PC-3 (cell line): ENCODE measurements around the gene LMCD1.

Experiments used
- EZH2phosphoT487 ChIP-seq: fragments of 300-600 bp; sonication (generic); IDR thresholded peaks from 2 replicates; pipeline ENCODE4 v1.6.1; 2018; ENCODE audit warnings: mild to moderate bottlenecking, antibody characterized with exemption, low read length, borderline replicate concordance
- TF ChIP-seq, protein P1 (sequence below): fragments of 300-600 bp; sonication (generic); conservative IDR thresholded peaks from 2 replicates; pipeline ENCODE4 v1.5.1; 2017; ENCODE audit warnings: antibody characterized with exemption, low read depth, mild to moderate bottlenecking, low read length

DNA sequence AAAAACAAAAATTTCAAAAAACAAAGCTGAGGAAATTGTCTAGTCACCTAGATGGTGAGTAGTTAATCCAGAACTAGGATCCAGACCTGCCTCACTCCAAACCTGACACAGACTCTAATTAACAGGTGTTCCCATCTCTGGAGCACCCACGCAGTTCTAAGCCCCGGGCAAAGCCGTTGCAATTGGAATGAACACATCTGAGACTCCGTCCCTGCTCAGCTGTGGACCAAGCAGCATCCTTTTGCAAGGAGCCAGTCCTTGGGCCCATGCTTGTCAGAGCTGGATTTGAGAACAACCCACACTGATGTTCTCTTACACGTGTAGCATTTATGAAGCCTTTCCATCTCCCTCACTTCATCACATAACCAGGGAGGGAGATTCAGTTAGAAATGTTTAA is 54.8 kb downstream of the LMCD1 start:
- TF ChIP-seq, protein P1, sequence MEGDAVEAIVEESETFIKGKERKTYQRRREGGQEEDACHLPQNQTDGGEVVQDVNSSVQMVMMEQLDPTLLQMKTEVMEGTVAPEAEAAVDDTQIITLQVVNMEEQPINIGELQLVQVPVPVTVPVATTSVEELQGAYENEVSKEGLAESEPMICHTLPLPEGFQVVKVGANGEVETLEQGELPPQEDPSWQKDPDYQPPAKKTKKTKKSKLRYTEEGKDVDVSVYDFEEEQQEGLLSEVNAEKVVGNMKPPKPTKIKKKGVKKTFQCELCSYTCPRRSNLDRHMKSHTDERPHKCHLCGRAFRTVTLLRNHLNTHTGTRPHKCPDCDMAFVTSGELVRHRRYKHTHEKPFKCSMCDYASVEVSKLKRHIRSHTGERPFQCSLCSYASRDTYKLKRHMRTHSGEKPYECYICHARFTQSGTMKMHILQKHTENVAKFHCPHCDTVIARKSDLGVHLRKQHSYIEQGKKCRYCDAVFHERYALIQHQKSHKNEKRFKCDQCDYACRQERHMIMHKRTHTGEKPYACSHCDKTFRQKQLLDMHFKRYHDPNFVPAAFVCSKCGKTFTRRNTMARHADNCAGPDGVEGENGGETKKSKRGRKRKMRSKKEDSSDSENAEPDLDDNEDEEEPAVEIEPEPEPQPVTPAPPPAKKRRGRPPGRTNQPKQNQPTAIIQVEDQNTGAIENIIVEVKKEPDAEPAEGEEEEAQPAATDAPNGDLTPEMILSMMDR, result no peak
- TF ChIP-seq EZH2phosphoT487, result no peak
